Eye (tissue), 1 donor: ENCODE results near the gene GPR150.
A peak's percentile ranks its signal among the peaks of the same experiment; 100 is the strongest.

Experiments used
- DNase-seq: peaks from one replicate; pipeline ENCODE4 v3.0.0-alpha.2; 2015

Gene GPR150

GRCh38 chr5:95652849-95653248, 33.0 kb downstream of the GPR150 start:
- no peak for DNase-seq

DNA sequence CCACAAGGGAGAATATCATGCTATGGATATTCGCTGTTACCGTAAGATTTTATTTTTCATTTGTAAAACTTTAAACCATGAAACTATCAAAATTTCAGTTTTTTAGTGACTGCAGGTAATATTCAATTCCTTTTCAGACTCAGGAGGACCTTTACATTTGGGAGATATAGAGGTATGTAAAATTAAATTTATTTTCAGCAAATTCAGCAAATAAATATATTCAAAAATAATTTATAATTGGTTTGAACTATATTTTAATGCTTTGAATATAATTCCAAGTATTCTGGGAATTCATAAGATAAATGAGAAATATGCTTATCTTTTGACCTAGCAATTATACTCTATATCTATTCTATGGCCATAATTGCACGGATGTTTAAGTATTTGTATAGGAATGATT, 34.3 kb downstream of the GPR150 start:
- DNase-seq = no peak

- DNase-seq = no peak
Measured at GRCh38 chr5:95655575-95655974, 35.7 kb downstream of the GPR150 start.

DNA sequence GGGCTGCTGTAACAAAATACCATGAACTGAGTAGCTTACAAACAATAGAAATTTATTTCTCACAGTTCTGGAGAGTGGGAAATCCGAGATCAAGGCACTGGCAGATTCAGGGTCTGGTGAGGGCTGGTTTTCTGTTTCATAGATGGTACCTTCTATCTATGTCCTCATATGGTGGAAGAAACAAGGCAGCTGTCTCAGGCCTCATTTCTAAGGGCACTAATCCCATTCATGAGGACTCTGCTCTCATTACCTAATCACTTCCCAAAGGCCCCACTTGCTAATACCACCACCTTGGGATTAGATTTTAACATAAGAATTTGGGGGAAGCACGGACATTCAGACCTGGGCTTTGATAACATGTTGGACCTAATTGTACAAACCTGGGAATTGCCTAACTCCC, 40.2 kb downstream of the GPR150 start:
- no peak for DNase-seq

DNA sequence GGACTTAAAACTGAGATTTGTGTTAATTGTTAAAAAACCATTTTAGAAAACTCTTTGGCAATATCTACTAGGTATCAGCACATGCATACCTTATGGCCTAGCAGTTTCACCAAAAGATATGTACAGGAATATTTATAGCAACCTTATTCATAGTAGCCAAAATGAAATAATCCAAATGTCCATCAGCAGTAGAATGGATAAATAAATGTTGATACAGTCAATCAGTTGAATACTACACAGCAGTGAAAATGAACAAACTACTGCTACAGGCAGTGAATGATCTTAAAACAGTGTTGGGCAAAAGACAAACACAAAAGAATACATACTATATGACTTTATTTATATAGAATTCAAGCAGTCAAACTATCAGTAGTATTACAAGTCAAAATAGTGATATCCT, 43.1 kb downstream of the GPR150 start:
- DNase-seq = no peak

GRCh38 chr5:95664204-95664786, 44.4 kb downstream of the GPR150 start:
- peak; percentile 81 for DNase-seq

GRCh38 chr5:95667061-95667618, 47.3 kb downstream of the GPR150 start:
- no peak for DNase-seq

GRCh38 chr5:95667678-95668077, 47.8 kb downstream of the GPR150 start:
- DNase-seq = no peak

GRCh38 chr5:95668216-95668615, 48.3 kb downstream of the GPR150 start:
- DNase-seq = no peak

- no peak for DNase-seq
Measured at GRCh38 chr5:95668728-95669127, 48.8 kb downstream of the GPR150 start.

DNA sequence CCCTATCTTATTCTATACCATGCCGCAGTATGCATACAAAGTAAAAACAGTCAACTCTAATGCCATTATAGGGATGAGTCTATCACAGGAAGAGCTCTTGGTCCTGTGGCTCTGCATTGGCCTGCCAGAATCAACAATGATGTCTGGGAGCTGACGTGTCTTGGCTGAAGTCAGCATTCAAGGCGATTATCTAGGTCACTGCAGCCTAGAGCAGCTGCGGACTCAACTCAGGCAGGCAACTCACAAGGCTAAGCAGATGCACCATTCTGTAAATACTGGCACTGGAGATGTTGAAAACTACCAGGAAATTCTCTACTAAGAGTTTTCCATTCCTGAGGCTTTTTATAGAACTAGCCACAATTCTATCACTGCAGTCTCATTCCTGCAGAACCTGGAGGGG, 49.7 kb downstream of the GPR150 start:
- peak; percentile 87 for DNase-seq

DNA sequence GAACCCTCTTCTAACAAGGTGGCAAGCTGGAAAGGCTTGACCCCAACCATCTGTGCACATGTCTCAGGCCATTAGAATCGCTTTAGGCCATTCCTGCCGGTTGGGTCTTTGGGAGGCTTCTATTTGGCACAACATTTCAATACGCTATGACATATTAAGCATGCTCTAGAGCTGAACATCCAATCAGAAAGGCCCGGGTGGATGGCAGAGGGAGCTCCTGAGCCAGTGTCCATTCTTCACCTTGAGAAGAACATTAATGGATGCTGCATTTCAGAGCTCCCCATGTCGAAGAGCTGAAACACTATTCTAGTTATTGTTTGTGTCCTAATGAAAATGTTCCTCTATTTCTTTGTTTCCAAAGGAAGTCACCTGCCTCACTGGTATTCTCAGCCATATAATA, 50.1 kb downstream of the GPR150 start:
- DNase-seq = no peak

DNA sequence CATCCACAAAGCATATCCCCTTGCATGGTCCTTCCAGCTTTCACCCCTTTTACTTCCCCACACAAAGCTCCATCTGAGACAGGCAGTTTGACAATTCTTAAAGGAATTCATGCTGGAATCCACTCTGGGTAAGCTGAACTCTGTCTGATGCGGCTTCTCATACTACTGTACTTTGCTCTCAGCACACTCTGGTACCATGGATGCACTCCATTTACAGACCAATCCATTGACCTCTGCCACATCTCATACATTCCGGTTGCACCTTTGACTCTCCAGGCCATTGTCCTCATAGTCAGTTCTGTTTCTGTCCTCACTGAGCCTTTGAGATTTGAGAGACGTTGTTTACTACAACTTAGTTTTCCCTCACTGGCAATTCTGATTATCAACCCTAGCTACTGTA, 50.7 kb downstream of the GPR150 start:
- no peak for DNase-seq
